HTR-8/SVneo (cell line): ENCODE results near the gene SRGAP3.

ENCODE experiments used
- DNase-seq: peaks from one replicate; pipeline ENCODE4 v3.0.0; 2011; ENCODE audit warnings: low spot score, mixed read lengths; ENCODE audit not compliant: insufficient read length
- FAIRE-seq: peaks from 2 replicates; lab custom pipeline; 2011; peaks lifted over from hg19 to GRCh38; lab: Jason Lieb, UNC

Gene SRGAP3

DNA sequence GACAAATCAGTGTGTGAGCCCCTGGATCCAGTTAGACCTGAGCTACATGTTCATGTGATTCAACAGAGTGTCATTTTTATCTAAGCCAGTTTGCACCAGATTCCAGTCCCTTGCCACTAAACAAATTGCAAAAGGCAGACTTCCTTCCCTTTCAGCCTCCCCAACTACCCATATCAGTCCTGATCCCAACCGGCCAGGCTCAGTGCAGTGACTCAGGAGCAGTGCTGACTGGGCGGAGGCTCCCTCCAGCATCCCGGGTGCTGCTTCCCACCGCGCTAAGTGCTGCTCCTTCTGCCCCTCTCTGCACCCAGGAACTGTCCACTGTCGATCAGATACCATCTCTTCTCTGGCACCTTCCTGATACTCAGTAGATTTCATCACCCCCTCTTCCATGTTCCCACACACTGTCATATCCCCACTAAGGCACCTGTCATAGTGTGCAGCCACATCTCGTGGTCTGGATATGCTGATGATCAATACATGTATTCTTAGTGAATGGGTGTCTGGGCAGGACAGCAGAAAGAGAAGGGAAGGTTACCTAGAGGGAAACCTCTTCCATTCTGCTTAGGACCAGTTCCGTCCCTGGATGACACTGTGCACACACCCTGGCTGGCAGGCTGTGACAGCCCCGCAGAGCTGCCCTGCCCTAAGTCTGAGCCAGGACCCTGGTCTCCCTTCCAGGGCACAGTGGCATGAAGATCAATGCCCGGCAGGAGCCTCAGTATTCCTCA lies 177.3 kb downstream of the SRGAP3 start:
- FAIRE-seq, result peak; percentile 63
- DNase-seq, result no peak

DNA sequence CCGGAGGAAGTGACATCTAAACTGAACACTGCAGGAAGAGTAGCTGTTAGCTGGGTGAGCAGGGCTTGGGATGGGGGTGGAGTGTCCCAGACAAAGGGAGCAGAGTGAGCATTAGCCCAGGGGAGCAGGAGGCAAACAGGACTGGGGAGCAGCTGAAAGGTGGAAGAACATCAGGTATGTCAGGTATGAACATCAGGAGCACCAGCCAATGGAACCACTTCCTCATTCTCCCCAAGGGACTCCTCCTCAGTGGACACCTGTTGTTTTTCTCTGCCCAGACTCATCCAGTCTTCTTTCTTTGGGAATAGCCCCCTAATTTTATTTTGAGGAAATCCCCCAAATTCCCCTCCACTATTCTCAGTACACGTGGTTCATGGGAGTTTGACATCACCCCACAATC lies 178.5 kb downstream of the SRGAP3 start:
- no peak for FAIRE-seq
- DNase-seq, result no peak

DNA sequence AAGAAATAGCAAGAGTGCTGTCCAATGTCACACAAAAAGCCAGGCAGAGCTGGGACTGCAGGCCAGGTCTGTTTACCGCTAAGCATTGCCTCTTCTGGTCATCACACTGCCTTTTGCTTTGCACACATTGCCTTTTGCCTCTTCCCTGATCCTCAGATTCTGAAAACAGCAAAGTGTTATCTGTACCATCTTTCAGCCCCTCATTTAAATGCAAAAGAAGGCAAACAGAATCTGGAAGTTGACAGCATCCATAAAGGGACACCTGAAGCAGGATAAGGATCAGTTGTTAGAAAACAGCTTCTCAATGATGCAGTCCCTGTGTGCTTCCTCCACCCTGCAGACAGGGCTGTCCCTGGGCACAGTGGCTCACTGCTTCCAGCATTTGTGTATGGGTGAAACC lies 179.5 kb downstream of the SRGAP3 start:
- FAIRE-seq (no peak), DNase-seq (no peak)

DNA sequence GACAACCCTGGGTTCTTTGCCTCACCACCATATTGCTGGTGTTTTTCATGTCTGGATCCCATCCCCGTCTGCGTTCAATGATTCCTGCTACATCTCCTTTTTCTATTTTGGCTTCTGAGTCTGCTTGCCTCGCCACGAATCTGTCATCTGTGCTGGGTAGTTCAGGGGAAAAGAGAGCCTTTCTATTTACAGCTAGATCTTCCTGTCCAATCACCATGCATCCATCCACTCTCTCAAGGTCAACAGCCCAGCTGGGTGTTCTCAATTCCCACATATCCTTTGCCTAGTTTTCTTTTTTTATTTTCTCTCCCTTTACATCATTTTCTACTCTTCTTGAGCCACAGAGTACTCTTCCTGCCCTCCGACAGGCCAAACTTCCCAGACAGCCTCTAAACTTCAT lies 181.4 kb downstream of the SRGAP3 start:
- no peak for FAIRE-seq

DNA sequence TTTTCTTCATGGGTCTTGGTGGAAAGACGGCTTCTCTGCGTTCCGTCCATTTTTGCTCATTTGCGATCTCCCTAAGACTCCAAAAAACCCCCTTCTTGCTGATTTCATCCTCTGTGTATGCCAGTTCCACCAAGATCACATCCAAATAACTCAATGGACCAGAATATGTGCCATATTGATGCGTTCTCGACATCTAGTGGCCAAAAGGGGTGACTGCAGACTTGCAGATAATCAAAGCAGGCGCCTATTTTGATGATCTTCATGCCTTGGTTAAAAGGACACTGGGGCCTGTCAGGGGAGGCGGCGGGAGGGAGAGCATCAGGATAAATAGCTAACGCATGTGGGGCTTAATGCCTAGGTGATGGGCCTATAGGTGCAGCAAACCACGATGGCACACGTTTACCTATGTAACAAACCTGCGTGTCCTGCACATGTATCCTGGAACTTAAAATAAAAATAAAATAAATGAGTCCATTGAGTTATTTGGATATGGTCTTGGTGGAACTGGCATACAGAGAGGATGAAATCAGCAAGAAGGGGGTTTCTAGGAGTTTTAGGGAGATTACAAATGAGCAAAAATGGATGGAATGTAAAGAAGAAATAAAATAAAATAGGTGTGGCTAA lies 182.0 kb downstream of the SRGAP3 start:
- peak; percentile 65 for DNase-seq
- FAIRE-seq, result no peak

More for the DNA sequence above, 181.4 kb downstream of the SRGAP3 start:
- no peak for DNase-seq

DNA sequence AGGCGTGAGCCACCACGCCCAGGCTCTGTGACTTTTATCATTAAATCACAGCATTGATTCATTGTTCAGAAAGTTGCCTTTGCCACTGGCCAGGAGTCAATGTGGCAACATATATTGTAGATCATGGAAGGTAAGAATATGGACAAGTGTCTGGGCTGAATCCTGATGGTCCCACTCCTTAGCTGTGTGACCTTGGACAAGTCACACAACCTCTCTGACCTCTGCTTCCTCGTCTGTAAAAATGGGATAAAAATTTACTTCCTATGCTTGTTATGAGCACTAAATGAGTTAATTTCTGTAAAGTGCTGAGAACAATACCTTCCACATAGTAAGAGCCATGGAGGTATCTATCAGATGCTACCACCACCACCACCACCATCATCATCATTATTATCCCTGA lies 182.7 kb downstream of the SRGAP3 start:
- FAIRE-seq (no peak), DNase-seq (no peak)

DNA sequence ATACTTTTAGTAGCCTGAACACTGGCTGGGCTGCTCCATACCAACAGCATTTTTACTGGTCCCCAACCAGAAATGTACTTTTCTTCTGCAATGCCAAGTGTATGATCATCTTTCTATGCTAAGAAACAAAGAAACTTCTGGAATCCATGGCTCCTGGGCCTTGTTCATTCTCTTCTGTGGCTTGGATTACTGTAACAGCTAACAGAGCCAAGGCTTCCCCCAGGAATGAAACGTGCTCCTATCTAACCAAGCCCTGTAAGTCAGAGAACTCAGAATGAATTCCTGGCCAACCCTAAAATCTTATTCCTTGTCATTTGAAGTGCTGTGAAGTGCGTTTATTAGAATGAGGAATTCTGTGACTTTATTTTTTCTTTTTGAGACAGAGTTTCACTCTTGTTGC lies 183.3 kb downstream of the SRGAP3 start:
- DNase-seq (no peak), FAIRE-seq (no peak)

DNA sequence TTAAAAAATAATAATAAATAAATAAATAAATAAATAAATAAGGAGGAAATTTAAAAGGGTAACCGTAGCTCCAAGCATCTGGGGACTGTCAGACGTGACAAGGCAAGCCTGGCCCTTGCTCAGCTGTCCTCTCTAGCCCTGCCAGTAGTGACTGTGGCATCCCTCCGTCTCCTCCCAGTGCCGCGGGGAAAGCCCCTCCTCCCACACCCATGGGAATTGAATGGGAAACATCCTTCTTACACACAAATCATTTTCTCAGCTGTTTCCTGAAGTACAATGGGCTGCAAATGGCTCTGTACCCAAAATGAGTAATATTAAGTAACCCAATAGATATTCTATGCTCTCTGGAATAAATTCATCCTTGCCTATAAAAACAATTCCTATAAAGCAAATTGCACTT lies 184.6 kb downstream of the SRGAP3 start:
- FAIRE-seq (no peak), DNase-seq (no peak)

DNA sequence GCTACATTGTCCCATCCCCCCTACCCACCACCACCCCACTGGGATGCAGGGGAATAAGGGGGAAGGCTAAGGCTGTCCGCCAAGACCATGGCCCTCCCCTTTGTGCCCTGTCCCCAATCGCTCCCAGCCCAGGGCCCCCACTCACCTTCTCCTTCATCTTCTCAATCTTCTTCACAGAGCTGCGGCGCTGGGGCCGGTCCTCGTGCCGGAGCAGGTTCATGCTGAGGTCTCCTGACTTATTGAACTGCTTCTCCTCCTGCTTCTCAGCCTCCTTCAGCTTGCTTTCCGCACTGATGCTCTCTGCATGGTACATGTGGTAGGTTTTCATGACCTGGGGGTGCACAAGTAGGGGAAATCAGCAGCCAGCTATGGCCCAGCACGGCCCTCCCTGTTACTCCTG lies 185.2 kb downstream of the SRGAP3 start:
- FAIRE-seq (no peak), DNase-seq (no peak)

DNA sequence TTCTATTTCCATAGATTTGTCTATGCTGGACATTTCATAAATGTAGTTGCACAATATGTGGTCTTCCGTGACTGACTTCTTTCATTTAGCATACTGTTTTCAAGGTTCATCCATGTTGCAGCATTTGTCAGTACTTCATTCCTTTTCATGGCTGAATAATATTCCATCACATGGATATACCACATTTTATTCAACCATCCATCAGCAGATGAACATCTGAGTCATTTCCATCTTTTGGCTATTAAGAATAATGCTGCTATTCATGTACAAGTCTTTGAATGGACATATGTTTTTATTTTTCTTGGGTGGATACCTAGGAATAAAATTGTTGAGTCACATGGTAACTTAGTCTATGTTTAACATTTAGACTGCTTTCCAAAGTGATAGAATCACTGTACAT lies 186.9 kb downstream of the SRGAP3 start:
- no peak for DNase-seq
- no peak for FAIRE-seq

DNA sequence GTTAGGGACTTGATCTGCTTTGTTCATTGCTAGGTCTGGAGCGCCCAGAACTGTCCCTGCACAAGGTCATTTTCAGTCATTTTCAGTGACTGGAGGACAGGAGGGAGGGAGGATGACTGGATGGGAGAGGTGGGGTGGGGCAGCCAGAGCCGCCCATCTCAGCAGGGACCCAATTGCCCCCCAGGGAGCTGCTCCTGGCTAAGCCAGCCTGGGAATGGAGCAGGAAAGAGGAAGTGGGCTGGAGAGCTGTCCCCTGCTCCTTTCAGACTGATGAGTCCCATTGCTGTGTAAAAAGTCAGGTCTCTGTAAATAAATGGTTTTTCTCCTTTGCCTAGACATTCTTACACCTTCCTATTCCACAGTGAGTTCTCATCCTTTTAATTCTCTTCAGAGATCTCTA lies 187.8 kb downstream of the SRGAP3 start:
- DNase-seq (no peak), FAIRE-seq (no peak)

DNA sequence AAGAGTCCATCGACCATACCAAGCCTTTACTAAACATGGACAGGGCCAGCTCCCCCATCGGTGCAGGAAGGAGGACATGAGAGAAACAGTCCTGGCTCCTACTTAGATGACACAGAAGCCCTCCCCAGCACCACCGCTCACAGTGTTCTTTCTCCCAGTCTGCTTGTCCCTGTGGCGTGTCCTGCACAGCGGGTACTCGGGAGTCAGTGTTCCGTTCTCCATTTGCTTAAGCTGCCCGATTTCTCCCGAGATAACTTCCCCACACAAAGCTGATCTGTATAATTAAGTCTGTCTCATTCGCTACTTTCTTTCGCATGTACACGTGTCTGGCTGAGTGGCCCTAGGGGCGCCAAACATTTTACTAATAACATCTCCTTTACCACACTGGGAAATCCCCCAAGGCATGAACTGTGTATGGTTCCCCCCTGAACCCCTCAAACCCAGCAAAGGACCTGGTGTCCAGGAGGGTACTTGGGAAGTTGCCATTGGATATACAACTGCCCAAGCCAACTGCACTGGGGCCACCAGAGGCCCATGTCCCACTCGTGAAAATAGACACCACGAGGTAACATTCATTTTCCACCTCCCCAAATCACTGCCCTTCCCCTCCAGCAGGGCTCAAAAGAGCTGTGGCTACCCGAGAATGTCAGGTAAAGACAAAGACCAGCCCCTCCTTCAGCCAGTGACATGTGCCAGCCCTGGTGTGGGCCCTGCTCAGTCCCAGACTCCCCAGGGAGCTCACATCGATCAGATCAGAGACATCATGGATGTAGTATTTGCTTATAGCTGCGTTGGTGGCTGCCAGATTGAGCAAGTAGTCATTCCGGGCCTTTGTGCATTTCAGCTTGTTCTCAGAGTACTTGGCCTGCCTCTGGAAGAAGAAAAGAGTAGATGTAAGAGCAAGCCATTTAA lies 189.7 kb downstream of the SRGAP3 start:
- FAIRE-seq (no peak), DNase-seq (no peak)

DNA sequence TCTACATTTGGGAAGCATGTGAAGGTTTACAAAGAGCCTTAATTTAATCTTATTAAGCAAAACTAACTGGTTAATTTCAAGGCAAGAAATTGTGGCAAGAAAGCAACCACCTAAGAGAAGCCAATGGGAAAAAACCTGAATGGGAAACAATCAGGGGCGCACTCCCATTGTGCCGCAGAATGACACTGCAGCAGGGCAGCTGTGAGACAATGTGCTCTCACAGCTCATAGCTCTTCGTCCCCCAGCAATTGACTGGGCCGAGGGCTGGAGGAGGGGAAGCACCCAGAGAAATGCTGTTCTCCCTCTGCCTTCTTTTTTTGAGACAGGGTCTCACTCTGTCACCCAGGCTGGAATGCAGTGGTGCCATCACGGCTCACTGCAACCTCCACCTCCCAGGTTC lies 192.9 kb downstream of the SRGAP3 start:
- no peak for FAIRE-seq
- no peak for DNase-seq

DNA sequence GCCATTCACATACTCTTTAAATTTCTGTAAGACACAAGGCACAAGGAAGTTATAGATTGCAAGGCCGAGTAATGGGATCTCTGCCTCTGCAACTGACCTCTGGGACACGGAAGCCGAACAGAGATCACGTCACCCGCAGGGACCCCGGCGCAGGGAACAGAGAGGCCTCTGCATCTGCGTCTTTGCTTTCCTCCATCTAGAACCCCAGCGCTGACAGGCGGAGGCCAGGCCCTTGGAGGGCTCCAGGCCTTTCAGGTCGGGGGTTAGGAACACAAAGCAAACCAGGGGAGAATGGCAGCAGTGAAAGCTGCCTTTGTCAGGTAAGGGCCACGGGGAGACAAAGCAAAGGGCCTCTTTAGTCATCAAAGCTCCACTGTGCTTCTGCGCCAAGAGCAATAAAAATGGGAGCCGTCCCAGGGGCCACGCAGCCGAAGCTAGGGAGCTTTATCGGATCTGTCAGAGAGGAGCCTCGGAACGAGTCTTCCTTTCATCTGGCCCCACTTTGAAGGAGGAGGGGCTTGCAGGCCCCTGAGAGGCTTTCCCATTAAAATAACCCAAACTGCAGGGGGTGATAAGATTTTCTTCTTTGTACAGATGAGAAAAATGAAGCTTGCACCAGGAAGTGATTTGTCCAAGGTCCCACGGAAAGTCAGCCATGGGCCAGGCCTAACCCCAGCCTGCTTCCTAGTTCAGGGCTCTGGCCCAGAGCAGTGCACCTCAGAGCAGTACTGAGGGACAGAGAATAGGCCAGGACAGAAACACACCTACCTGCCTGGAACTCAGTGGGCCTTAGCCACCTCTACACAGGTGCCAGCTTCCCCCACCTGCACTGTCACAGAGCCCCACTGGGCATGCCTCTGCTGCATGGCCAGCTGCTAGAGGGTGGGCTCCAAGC lies 201.7 kb downstream of the SRGAP3 start:
- no peak for DNase-seq
- no peak for FAIRE-seq

DNA sequence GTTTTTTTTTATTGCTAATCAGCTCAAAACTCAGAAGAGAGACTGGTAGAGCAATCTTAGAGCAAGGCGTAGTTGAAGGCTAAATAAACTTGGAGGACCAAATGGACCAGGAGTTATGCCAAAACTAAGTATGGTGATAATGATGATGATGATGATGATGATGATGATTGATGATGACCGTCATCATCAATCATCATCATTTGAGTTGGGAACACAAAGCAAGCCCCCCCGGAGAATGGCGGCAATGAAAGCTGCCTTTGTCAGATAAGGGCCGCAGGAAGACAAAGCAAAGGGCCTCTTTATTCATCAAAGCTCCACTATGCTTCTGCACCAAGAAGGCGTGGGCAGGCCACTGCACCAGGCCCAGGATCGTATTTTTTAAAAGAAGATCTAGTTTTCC lies 204.1 kb downstream of the SRGAP3 start:
- DNase-seq (no peak), FAIRE-seq (no peak)

DNA sequence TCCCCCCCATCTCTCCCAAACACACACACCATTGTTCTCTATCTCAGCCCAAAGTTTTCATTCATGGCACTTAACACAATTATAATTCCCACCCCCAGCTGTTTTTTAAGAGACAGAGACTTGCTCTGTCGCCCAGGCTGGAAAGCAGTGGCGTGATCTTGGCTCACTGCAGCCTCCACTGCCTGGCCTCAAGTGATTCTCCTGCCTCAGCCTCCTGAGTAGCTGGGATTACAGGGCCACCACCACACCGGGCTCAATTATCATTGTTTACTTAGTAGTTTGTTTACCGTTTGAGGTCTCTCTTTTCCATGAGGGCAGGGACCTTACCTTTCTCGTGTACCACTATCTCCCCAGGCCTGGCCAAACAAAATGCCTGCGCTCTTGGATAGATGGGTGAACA lies 206.4 kb downstream of the SRGAP3 start:
- DNase-seq (no peak), FAIRE-seq (no peak)

DNA sequence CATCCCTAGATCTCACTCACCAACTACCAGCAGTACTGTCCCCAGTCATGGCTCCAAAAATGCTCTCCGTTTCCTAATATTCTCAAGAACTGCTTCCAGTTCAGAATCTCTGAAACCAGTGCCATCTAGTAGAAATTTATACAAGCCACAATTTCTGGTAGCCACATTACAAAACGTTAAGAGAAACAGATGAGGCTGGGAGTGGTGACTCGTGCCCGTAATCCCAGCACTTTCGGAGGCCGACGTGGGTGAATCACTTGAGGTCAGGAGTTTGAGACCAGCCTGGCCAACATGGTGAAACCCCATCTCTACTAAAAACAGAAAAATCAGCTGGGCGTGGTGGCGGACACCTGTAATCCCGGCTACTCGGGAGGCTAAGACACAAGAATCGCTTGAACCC lies 207.8 kb downstream of the SRGAP3 start:
- FAIRE-seq (no peak), DNase-seq (no peak)

DNA sequence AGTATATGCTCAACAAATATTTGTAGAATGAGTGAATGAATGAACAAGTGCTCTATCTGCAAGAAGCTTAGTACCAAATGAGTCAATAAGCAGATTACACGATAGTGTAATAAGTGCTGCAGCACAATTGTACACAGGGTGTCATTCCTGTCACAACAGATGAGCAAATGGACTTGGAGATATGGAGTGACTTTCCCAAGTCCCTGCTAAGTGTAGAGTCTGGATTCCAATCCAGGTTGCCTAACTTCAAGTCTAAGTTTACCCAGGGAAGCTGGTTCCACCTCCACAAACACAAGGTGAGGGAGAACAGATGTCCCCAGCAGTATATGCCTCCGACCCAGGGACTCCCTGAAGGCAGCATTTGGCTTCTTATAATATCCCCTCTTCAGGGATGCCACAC lies 208.4 kb downstream of the SRGAP3 start:
- FAIRE-seq (no peak), DNase-seq (no peak)

DNA sequence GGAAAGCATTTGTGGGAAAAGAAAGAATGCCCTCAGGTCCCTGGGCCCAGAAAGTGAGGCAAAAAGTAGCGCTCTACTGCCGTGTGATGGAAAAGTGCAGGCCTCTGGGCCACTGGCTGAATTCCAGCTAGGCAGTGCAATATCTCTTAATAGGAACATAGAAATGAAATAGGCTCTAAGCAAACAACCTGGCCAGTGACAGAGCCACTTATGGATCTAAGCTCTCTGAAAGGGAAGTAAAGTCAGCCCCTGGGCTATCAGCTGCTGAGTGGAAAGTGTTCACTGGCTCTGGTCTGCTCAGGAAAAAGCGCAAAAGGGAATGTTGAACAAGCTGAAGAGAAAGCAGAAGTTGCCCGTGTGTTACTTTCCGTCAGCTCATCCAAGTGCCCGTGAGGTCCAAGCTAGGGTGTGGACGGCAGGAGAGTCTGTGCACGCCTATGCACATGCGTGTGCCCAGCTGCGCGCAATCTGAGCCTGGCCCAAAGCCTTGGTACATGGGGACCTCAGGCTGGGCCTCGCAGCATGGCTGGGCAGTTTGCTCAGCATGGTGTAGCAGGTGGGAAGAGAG lies 212.2 kb downstream of the SRGAP3 start:
- FAIRE-seq (no peak), DNase-seq (no peak)
